HepG2 (cell line): ENCODE measurements around the gene GALNTL6.

Experiments
- HOXA5 ChIP-seq: sonication (generic); formaldehyde crosslinking; IDR thresholded peaks from 2 replicates; pipeline ENCODE4 v1.4.0; 2020; ENCODE audit warnings: missing genetic modification reagents
- NCOA2 ChIP-seq: sonication (generic); formaldehyde crosslinking; IDR thresholded peaks from 2 replicates; pipeline ENCODE4 v1.8.0; 2022; ENCODE audit warnings: inconsistent platforms
- TBX2 ChIP-seq: sonication (generic); formaldehyde crosslinking; IDR thresholded peaks from 2 replicates; pipeline ENCODE4 v1.5.0; 2020; ENCODE audit warnings: missing genetic modification reagents, mild to moderate bottlenecking, borderline replicate concordance
- ZNF83 ChIP-seq: sonication (generic); formaldehyde crosslinking; IDR thresholded peaks from 2 replicates; pipeline ENCODE4 v1.4.0; 2020; ENCODE audit warnings: missing genetic modification reagents, mild to moderate bottlenecking, borderline replicate concordance
- ZSCAN29 ChIP-seq: sonication (generic); formaldehyde crosslinking; conservative IDR thresholded peaks from 2 replicates; pipeline ENCODE4 v1.4.0; 2020; ENCODE audit warnings: mild to moderate bottlenecking, missing genetic modification reagents
- TF ChIP-seq, protein P1 (sequence below): sonication (generic); formaldehyde crosslinking; IDR thresholded peaks from 2 replicates; pipeline ENCODE4 v1.4.0; 2020; ENCODE audit warnings: missing genetic modification reagents

DNA sequence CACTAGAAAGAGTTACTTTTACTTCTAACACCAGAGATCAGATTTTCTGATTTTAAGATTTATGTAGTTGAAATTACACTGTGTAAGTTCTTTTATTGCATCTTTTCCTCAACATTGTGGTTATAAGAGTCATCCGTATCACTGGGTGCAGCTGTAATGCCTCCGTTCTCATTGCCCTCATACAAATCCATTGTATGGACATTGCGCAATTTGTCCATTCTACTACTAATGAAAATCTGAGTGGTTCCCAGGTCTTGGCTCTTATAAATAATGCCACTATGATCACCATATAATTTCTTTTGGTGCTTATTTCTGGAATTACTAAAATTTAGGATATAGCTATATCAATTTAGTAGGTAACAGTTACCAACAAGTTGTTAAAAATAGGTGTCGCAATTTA is 741.4 kb downstream of the GALNTL6 start:
- TF ChIP-seq NCOA2 (CRISPR knock-in tag) = no peak
- no peak for TF ChIP-seq ZSCAN29
- TF ChIP-seq HOXA5 (CRISPR knock-in tag) = no peak
- no peak for TF ChIP-seq TBX2 (CRISPR knock-in tag)
- TF ChIP-seq, protein P1, sequence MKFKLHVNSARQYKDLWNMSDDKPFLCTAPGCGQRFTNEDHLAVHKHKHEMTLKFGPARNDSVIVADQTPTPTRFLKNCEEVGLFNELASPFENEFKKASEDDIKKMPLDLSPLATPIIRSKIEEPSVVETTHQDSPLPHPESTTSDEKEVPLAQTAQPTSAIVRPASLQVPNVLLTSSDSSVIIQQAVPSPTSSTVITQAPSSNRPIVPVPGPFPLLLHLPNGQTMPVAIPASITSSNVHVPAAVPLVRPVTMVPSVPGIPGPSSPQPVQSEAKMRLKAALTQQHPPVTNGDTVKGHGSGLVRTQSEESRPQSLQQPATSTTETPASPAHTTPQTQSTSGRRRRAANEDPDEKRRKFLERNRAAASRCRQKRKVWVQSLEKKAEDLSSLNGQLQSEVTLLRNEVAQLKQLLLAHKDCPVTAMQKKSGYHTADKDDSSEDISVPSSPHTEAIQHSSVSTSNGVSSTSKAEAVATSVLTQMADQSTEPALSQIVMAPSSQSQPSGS (CRISPR knock-in tag) = no peak
- TF ChIP-seq ZNF83 (CRISPR knock-in tag) = no peak
